B cell (primary cell): ENCODE results near the gene NPFF.

ENCODE experiments used
- EZH2 ChIP-seq: IDR thresholded peaks from 2 replicates; pipeline ENCODE4 v1.6.1; 2012; ENCODE audit warnings: borderline replicate concordance, low read depth, mild to moderate bottlenecking, moderate library complexity, low read length; ENCODE audit not compliant: insufficient read depth, poor library complexity, severe bottlenecking
- TF ChIP-seq, protein P1 (sequence below): fragments of 200-600 bp; IDR thresholded peaks from one replicate; pipeline ENCODE4 v1.8.0; 2022; ENCODE audit warnings: antibody characterized with exemption, mild to moderate bottlenecking

DNA sequence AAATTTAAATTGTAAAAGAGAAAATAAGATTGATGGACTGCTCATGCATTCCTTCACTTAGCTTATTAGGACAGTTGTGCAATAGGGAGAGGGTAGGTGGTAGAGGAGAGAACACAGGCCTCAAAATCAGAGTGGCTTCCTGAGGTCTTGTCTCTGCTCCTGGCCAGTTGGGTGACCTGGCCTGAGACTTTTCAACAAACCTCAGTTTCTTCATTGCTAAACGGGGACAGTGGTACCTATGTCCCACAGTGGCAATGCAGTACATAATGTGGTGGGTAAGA, 10.6 kb downstream of the NPFF start:
- TF ChIP-seq, protein P1, sequence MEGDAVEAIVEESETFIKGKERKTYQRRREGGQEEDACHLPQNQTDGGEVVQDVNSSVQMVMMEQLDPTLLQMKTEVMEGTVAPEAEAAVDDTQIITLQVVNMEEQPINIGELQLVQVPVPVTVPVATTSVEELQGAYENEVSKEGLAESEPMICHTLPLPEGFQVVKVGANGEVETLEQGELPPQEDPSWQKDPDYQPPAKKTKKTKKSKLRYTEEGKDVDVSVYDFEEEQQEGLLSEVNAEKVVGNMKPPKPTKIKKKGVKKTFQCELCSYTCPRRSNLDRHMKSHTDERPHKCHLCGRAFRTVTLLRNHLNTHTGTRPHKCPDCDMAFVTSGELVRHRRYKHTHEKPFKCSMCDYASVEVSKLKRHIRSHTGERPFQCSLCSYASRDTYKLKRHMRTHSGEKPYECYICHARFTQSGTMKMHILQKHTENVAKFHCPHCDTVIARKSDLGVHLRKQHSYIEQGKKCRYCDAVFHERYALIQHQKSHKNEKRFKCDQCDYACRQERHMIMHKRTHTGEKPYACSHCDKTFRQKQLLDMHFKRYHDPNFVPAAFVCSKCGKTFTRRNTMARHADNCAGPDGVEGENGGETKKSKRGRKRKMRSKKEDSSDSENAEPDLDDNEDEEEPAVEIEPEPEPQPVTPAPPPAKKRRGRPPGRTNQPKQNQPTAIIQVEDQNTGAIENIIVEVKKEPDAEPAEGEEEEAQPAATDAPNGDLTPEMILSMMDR, result no peak
- TF ChIP-seq EZH2, result no peak
